ENCODE measurements around the gene PPP4C.

DNA sequence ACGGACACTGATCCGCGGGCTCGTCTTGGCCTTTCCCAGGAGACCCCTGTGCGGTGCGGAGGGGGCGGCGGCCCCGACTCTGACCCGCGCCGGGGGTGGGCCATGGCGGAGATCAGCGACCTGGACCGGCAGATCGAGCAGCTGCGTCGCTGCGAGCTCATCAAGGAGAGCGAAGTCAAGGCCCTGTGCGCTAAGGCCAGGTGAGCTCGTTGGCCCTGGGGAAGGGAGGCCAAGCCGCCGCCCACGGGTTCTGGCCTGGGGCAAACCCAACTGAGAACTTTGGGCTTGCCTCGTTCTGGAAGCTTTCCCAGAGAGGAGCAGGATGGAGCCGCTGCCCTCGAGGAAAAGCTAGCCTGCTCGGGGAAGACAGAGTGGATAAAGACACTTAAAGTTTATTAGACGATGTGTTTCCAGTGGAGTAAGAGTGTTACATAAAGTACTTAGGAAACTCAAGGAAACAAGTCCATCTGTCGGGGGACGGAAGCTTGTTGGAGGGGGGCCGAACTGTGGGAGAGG is 540 bp downstream of the PPP4C start:
- no peak for TF ChIP-seq POLR2A (IDR thresholded peaks at IDR 0.05; ENCODE audit: low read length)
- TF ChIP-seq GATA1 (IDR thresholded peaks at IDR 0.05; ENCODE audit: low read depth, low read length) = no peak

All from erythroblast (primary cell).